Measurements from ENCODE around the gene TNFRSF8. TPM values are rescaled to one million over a fixed set of nuclear protein-coding genes. Genes with fewer than 3 reads are reported as not detected.

TNFRSF8 gene
- total RNA-seq, 1 donor from 2014 or later: 2.2 TPM

DNA sequence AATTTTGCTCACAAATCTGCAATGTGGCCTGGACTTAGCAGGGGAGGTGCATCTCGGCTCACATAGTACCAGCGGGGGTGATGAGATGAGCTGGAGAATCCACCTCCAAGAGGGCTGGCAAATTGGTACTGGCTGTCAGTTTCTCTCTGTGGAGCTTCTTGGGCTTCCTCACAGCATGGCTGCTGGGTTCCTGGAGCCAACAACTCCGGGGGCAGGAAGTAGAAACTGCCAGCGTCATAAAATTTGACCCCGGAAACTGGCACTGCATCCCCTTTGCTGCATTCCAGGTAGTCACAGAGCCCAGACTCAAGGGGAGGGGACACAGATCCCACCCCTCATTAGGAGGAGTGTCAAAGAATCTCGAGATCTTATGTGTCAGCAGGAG lies 86.7 kb downstream of the TNFRSF8 start:
- no peak for ATAC-seq (ENCODE audit: low read depth)
- peaks cover 95% of the 10 kb centered on the region for H3K4me1 Mint-ChIP-seq
- intact Hi-C loops (cut with micrococcal nuclease): no loop called here
- ChIA-PET CTCF (interaction anchor here (0.9 to 9.2 kb wide), 5 partner anchors 10 to 62 kb away, joined by 4 to 80 read pairs (median 5); partner anchors contain the start of gene TNFRSF1B), POLR2A (interaction anchor here (0.6 to 7.3 kb wide), 13 partner anchors 9 to 242 kb away, joined by 3 to 187 read pairs (median 13); partner anchors contain the start of gene TNFRSF1B)
- no peaks in the 10 kb centered on the region for H3K36me3 Mint-ChIP-seq (ENCODE audit: low read depth)
- DNase-seq: no peak
- TF ChIP-seq, protein P1, sequence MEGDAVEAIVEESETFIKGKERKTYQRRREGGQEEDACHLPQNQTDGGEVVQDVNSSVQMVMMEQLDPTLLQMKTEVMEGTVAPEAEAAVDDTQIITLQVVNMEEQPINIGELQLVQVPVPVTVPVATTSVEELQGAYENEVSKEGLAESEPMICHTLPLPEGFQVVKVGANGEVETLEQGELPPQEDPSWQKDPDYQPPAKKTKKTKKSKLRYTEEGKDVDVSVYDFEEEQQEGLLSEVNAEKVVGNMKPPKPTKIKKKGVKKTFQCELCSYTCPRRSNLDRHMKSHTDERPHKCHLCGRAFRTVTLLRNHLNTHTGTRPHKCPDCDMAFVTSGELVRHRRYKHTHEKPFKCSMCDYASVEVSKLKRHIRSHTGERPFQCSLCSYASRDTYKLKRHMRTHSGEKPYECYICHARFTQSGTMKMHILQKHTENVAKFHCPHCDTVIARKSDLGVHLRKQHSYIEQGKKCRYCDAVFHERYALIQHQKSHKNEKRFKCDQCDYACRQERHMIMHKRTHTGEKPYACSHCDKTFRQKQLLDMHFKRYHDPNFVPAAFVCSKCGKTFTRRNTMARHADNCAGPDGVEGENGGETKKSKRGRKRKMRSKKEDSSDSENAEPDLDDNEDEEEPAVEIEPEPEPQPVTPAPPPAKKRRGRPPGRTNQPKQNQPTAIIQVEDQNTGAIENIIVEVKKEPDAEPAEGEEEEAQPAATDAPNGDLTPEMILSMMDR (IDR thresholded peaks at IDR 0.05): no peak
- peak overlapping the region; percentile 41 for H3K4me3 Mint-ChIP-seq
- H3K27ac Mint-ChIP-seq: peak overlapping the region; percentile 92
- H3K9me3 Mint-ChIP-seq: peaks cover 2% of the 10 kb centered on the region
- no peaks in the 10 kb centered on the region for H3K27me3 Mint-ChIP-seq

DNA sequence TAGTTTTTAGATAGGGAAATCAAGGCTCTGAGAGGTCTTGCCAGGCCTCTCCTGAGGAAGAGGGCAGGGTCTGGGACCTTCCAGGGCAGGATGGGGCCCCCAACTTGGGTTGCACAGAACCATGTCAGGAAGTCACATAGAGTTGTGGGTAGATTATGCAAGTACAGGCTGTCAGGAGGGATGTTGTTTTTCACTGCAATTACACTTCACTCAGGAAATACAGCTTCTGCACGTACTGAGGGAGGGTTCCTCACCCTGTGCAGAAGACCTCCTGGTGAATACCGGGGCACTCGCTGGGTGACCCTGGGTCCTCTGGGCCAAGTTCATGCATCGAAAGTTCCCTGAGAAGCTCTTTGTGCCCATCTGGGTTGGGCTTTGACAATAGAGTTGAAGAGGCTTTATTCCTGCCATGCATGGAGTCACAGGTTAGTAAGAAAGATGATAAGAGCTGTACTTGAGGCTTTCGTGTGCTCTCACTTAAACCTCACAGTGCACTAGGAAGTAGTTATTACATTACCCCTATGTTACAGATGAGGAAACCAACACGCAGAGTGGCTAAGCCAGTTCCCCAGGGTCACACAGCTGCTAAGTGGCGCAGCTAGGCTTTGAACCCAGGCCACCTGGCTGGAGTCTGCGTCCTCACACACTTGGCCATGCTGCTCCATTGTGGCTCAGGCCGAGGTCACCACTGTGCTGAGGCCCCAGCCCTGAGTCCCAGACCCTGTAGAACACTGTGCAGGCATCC lies 87.5 kb downstream of the TNFRSF8 start:
- ChIA-PET CTCF (interaction anchor here (0.9 to 9.2 kb wide), 7 partner anchors 9 to 63 kb away, joined by 3 to 80 read pairs (median 4); no protein-coding TSS in a partner anchor), POLR2A (interaction anchor here (0.6 to 7.3 kb wide), 13 partner anchors 10 to 242 kb away, joined by 3 to 187 read pairs (median 11); partner anchors contain the start of gene TNFRSF1B)
- H3K9me3 Mint-ChIP-seq: peaks cover 2% of the 10 kb centered on the region
- no peaks in the 10 kb centered on the region for H3K27me3 Mint-ChIP-seq
- H3K27ac Mint-ChIP-seq: peak overlapping the region; percentile 92
- no peak for ATAC-seq (ENCODE audit: low read depth)
- no peak for DNase-seq
- no peaks in the 10 kb centered on the region for H3K36me3 Mint-ChIP-seq (ENCODE audit: low read depth)
- TF ChIP-seq, protein P1 (IDR thresholded peaks at IDR 0.05): no peak
- peaks cover 95% of the 10 kb centered on the region for H3K4me1 Mint-ChIP-seq
- H3K4me3 Mint-ChIP-seq: peak overlapping the region; percentile 35
- intact Hi-C loops (cut with micrococcal nuclease): no loop called here

DNA sequence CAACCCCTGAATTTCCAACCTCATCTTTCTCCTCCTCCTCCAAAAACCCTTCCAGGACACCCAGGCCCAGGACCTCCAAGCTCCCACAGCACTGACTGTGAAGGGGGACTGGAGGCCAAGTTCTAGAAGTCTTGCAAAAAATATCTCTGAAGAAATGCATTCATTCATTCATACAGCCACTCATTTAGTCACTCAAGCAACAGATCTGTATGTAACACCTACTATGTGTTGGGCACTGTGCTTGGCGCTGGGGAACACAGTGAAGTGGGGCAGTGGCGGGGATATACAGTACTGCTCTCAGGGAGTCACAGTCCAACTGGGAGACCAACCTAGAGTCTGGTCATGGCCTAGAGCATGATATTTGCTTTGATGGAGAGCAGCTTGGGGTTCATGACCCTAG lies 88.4 kb downstream of the TNFRSF8 start:
- ATAC-seq (ENCODE audit: low read depth) (no peak), DNase-seq (no peak)
- TF ChIP-seq, protein P1 (IDR thresholded peaks at IDR 0.05): no peak
- no peaks in the 10 kb centered on the region for H3K27me3 Mint-ChIP-seq
- ChIA-PET CTCF (interaction anchor here (0.9 to 9.2 kb wide), 6 partner anchors 8 to 31 kb away, joined by 3 to 80 read pairs (median 4); no protein-coding TSS in a partner anchor), POLR2A (interaction anchor here (1.0 to 7.3 kb wide), 8 partner anchors 11 to 243 kb away, joined by 3 to 187 read pairs (median 23); partner anchors contain the start of genes MIIP and TNFRSF1B)
- H3K4me1 Mint-ChIP-seq: peaks cover 93% of the 10 kb centered on the region
- no peaks in the 10 kb centered on the region for H3K36me3 Mint-ChIP-seq (ENCODE audit: low read depth)
- H3K4me3 Mint-ChIP-seq: peak overlapping the region; percentile 52
- intact Hi-C loops (cut with micrococcal nuclease): no loop called here
- H3K9me3 Mint-ChIP-seq: peaks cover 2% of the 10 kb centered on the region
- peak overlapping the region; percentile 92 for H3K27ac Mint-ChIP-seq

DNA sequence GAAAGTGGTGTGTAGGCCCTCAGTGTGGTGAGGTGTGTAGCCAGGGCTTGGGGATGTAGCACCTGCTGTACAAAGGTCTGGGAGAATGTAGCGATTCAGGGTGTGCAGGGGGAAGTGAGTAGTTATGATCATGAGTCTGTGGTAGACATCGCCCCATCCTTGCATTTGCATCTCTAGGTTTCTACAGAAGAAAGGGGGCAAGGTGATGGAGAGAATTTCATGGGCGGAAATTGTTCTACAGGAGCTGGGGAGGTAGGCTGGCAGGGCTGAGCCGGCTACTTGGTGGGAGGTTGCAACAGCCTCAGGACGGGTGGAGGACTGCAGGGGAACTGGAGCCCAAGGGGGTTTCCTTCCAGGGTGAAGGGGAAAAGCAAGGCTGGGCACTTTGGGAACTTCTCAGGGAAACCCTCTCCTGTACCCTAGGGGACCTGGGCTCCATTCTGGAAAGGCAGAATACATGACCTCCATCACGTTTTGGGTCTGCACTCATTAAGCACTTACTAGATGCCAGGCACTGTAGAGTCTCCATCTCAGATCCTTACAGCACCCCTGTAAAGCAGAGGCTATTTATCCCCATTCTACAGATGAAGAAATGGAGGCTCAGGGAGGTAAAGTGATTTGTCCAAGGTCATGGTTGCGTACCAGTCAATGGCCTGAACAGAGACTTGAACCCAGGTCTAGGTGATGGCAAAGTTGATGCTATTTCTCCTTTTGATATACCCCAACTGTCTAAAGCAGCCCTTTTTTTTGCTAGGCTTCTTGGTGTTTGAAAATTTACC lies 89.2 kb downstream of the TNFRSF8 start:
- TF ChIP-seq, protein P1 (IDR thresholded peaks at IDR 0.05): no peak
- intact Hi-C loops (cut with micrococcal nuclease): loop anchor here (1.0 to 2.0 kb wide), 6 partner anchors 9 to 66 kb away; no protein-coding TSS in a partner anchor

More for the DNA sequence above, 89.2 kb downstream of the TNFRSF8 start:
- Mint-ChIP-seq H3K36me3 (ENCODE audit: low read depth) (no peaks in the 10 kb centered on the region), H3K27ac (peak overlapping the region; percentile 92), H3K4me1 (peaks cover 91% of the 10 kb centered on the region), H3K27me3 (no peaks in the 10 kb centered on the region), H3K9me3 (peaks cover 2% of the 10 kb centered on the region), H3K4me3 (peak overlapping the region; percentile 52)
- ATAC-seq (ENCODE audit: low read depth): peak; percentile 75
- ChIA-PET CTCF (interaction anchor here (0.9 to 9.2 kb wide), 3 partner anchors 10 to 27 kb away, joined by 3 to 80 read pairs (median 3); no protein-coding TSS in a partner anchor), POLR2A (interaction anchor here (0.5 to 7.3 kb wide), 14 partner anchors 12 to 243 kb away, joined by 3 to 187 read pairs (median 6); partner anchors contain the start of genes KIAA2013, MIIP and TNFRSF1B)
- no peak for DNase-seq

Data from activated B cell treated with CpG ODN at 0.5 μM for 24 hours (primary cell).